DND-41 (cell line): ENCODE measurements around the gene ANKRD40.

Source experiments
- ATAC-seq: fragments of 200-7000 bp; cut with Tn5 transposase; 3 replicates; pipeline ENCODE4 v1.9.1; 2021; ENCODE audit warnings: low read depth; ENCODE audit not compliant: insufficient read depth
- DNase-seq: peaks from one replicate; pipeline ENCODE4 v3.0.0-alpha.2; 2020
- H2AFZ ChIP-seq: 2 replicates; pipeline ENCODE4 v1.6.0; 2012; ENCODE audit warnings: low read depth, low read length
- H3K27ac ChIP-seq: 2 replicates; pipeline ENCODE4 v1.5.1; 2012; ENCODE audit warnings: low read length, inconsistent platforms
- H3K27me3 ChIP-seq: fragments of 200-600 bp; sonication (generic); 2 replicates; pipeline ENCODE4 v1.6.0; 2012; ENCODE audit warnings: low read length, mild to moderate bottlenecking, inconsistent platforms; ENCODE audit not compliant: insufficient read depth, poor library complexity
- H3K36me3 ChIP-seq: 2 replicates; pipeline ENCODE4 v1.5.1; 2012; ENCODE audit warnings: low read length, inconsistent platforms; ENCODE audit not compliant: insufficient read depth
- H3K4me1 ChIP-seq: 2 replicates; pipeline ENCODE4 v1.5.1; 2012; ENCODE audit warnings: mild to moderate bottlenecking, low read length; ENCODE audit not compliant: insufficient read depth
- H3K4me2 ChIP-seq: 2 replicates; pipeline ENCODE4 v1.6.0; 2012; ENCODE audit warnings: mild to moderate bottlenecking, moderate library complexity, low read length, inconsistent platforms; ENCODE audit not compliant: insufficient read depth
- H3K4me3 ChIP-seq, 2 experiments: fragments of 200-600 bp in 1 of 2; shearing (Covaris generic) in 1 of 2; 2 replicates each; pipeline ENCODE4 v1.5.1; 2012 to 2016; ENCODE audit warnings: inconsistent platforms in 2 of 2, low read length in 2 of 2, mild to moderate bottlenecking in 2 of 2, low read depth in 1 of 2, moderate library complexity in 1 of 2
- H3K79me2 ChIP-seq: 2 replicates; pipeline ENCODE4 v1.6.0; 2012; ENCODE audit warnings: low read length, inconsistent platforms; ENCODE audit not compliant: insufficient read depth
- H3K9ac ChIP-seq: 2 replicates; pipeline ENCODE4 v1.6.0; 2012; ENCODE audit warnings: low read depth, mild to moderate bottlenecking, inconsistent platforms, low read length, moderate library complexity
- H3K9me3 ChIP-seq: 2 replicates; pipeline ENCODE4 v1.5.1; 2012; ENCODE audit warnings: low read length, moderate library complexity, mild to moderate bottlenecking, inconsistent platforms; ENCODE audit not compliant: insufficient read depth, severe bottlenecking
- H4K20me1 ChIP-seq: 2 replicates; pipeline ENCODE4 v1.6.0; 2012; ENCODE audit warnings: low read length; ENCODE audit not compliant: insufficient read depth
- CTCF ChIP-seq: IDR thresholded peaks from 2 replicates; pipeline ENCODE4 v1.5.1; 2012; ENCODE audit warnings: borderline replicate concordance, low read length, moderate library complexity, mild to moderate bottlenecking; ENCODE audit not compliant: poor library complexity, severe bottlenecking; ENCODE audit errors: extremely low read depth
- EZH2 ChIP-seq: IDR thresholded peaks from 3 replicates; pipeline ENCODE4 v1.6.1; 2012; ENCODE audit warnings: borderline replicate concordance, low read depth, mild to moderate bottlenecking, moderate library complexity, low read length, inconsistent platforms; ENCODE audit not compliant: severe bottlenecking

Gene ANKRD40

DNA sequence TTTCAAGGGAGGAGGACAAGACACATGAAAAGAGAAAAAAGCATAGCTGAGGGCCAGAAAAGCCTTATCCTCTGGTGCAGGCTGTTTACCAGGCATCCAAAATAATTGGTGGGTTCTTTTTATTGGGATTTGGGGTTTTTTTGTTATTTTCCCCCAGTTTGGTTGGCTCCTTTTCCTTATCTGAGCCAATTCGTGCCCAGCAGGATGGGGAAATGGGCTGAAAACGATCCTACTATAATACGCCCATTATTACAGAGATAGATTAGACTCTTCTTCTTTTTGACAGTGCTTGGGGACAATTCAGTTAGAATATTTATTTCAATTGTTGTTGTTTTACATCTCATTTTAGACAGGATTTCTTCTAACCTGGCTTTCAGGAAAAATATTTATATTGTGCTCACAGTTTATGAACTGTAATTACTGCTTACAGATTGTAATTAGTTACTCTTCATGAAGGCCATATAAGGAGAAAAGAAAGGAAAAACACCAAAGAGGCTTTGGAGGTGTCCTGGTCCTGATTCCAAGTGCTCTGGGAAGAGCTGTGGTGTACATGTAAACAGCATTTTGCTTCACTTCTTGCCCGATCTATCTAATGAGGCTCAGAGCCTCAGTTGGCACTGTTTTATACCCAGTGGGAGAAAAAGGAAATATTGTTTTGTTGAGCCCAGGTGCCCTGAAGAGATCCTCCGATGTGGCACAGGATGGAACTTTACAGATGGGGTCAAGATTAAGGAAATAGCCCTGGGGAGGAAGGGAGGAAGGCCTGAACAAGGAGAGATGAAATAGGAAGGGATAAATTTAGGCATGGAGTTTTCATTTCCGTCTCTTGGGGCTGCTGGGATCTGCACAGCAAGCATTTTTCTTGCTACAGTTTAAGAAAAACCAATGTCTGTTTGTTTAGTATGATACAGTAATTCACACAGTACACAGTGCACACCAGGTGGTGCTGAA lies 611 bp upstream of the ANKRD40 start:
- Histone ChIP-seq H3K27ac (peak overlapping the region; percentile 98), H2AFZ (peak overlapping the region; percentile 84), H3K9me3 (no peaks in the 10 kb centered on the region), H3K9ac (peak overlapping the region; percentile 91), H3K79me2 (peaks cover 69% of the 10 kb centered on the region), H3K27me3 (no peaks in the 10 kb centered on the region), H3K36me3 (peaks cover 23% of the 10 kb centered on the region), H3K4me2 (peak overlapping the region; percentile 85), H3K4me3 (peak overlapping the region; percentile 62 to 94), H4K20me1 (peaks cover 7% of the 10 kb centered on the region), H3K4me1 (peaks cover 58% of the 10 kb centered on the region)
- TF ChIP-seq EZH2 (no peak), CTCF (peak; percentile 0)
- DNase-seq: peak; percentile 30
- ATAC-seq: 0 out of 3 replicates have a peak, but pooled peaks have one; percentile 9

DNA sequence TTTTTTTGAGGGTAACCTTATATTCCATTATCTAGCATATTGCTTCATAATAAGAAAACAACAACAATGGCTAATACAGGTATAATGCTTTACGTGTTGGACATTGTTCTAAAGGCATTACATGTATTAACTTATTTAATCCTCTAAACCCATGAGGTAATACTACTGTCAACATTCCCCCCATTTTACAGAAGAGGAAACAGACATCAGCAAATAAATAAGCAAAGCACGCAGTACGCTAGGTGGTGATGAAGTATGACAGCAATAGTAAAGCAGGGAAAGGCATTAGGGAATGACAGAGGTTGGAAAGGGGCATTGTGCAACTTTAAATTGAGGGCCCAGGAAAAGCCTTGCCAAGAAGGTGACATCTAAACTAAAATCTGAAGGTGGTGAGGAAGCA lies 4.6 kb downstream of the ANKRD40 start:
- peaks cover 20% of the 10 kb centered on the region for H4K20me1 ChIP-seq
- H3K9ac ChIP-seq: no peak overlapping the region
- no peak overlapping the region for H2AFZ ChIP-seq
- no peaks in the 10 kb centered on the region for H3K9me3 ChIP-seq
- H3K4me3 ChIP-seq: no peak overlapping the region
- DNase-seq (no peak), ATAC-seq (no peak)
- H3K36me3 ChIP-seq: peaks cover 61% of the 10 kb centered on the region
- 0 out of 2 replicates have a peak overlapping the region, but pooled peaks have one; percentile 23 for H3K27ac ChIP-seq
- peaks cover 43% of the 10 kb centered on the region for H3K4me1 ChIP-seq
- peaks cover 74% of the 10 kb centered on the region for H3K79me2 ChIP-seq
- no peak for TF ChIP-seq EZH2
- no peak for TF ChIP-seq CTCF
- peak overlapping the region; percentile 43 for H3K4me2 ChIP-seq
- no peaks in the 10 kb centered on the region for H3K27me3 ChIP-seq

GRCh38 chr17:50699410-50699809 lies 8.3 kb downstream of the ANKRD40 start:
- Histone ChIP-seq H3K9ac (no peak overlapping the region), H4K20me1 (peaks cover 28% of the 10 kb centered on the region), H3K27ac (no peak overlapping the region), H2AFZ (no peak overlapping the region), H3K27me3 (no peaks in the 10 kb centered on the region), H3K4me2 (no peak overlapping the region), H3K36me3 (peaks cover 87% of the 10 kb centered on the region), H3K79me2 (peaks cover 38% of the 10 kb centered on the region), H3K4me1 (peaks cover 18% of the 10 kb centered on the region), H3K9me3 (no peaks in the 10 kb centered on the region), H3K4me3 (no peak overlapping the region)
- ATAC-seq (no peak), DNase-seq (no peak)
- TF ChIP-seq CTCF (no peak), EZH2 (no peak)
